ENCODE results near the gene UTS2R. TPM values are rescaled to one million over a fixed set of nuclear protein-coding genes. Genes with fewer than 3 reads are reported as not detected.

Gene UTS2R
- total RNA-seq, 1 donor from 2014 or later: 6.5 TPM

- no peaks in the 10 kb centered on the region for H3K27me3 Mint-ChIP-seq (ENCODE audit: low read depth)
- H3K27ac Mint-ChIP-seq: no peak overlapping the region
- TF ChIP-seq, protein P1, sequence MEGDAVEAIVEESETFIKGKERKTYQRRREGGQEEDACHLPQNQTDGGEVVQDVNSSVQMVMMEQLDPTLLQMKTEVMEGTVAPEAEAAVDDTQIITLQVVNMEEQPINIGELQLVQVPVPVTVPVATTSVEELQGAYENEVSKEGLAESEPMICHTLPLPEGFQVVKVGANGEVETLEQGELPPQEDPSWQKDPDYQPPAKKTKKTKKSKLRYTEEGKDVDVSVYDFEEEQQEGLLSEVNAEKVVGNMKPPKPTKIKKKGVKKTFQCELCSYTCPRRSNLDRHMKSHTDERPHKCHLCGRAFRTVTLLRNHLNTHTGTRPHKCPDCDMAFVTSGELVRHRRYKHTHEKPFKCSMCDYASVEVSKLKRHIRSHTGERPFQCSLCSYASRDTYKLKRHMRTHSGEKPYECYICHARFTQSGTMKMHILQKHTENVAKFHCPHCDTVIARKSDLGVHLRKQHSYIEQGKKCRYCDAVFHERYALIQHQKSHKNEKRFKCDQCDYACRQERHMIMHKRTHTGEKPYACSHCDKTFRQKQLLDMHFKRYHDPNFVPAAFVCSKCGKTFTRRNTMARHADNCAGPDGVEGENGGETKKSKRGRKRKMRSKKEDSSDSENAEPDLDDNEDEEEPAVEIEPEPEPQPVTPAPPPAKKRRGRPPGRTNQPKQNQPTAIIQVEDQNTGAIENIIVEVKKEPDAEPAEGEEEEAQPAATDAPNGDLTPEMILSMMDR (IDR thresholded peaks at IDR 0.05; ENCODE audit: unreplicated experiment): peak; percentile 47
- no peak for DNase-seq (ENCODE audit: low spot score in 2 of 2, unreplicated experiment in 2 of 2)
- peaks cover 4% of the 10 kb centered on the region for H3K9me3 Mint-ChIP-seq
- H3K4me1 Mint-ChIP-seq: peaks cover 17% of the 10 kb centered on the region
- peaks cover 25% of the 10 kb centered on the region for H3K36me3 Mint-ChIP-seq
- no peak overlapping the region for H3K4me3 Mint-ChIP-seq
These were observed 45.2 kb downstream of the UTS2R start for GRCh38 chr17:82416771-82417170.

- TF ChIP-seq, protein P1 (IDR thresholded peaks at IDR 0.05; ENCODE audit: unreplicated experiment): no peak
- peak; percentile 80 to 88 for DNase-seq (ENCODE audit: low spot score in 2 of 2, unreplicated experiment in 2 of 2)
- Mint-ChIP-seq H3K27me3 (ENCODE audit: low read depth) (no peaks in the 10 kb centered on the region), H3K4me1 (peaks cover 17% of the 10 kb centered on the region), H3K9me3 (peaks cover 12% of the 10 kb centered on the region), H3K4me3 (peak within 1 kb of the TSS; percentile 78), H3K27ac (peak within 1 kb of the TSS; percentile 61), H3K36me3 (peaks cover 34% of the 10 kb centered on the region)
These were observed 46.7 kb downstream of the UTS2R start, which contains the start of the genes HEXD and OGFOD3 for GRCh38 chr17:82418001-82418986. Gene HEXD, plus strand, starts transcription at chr17:82418347. Its CDS starts 1,453 bp downstream, at chr17:82419800. Gene OGFOD3, minus strand, starts transcription at chr17:82418586. Its CDS starts 101 bp downstream, at chr17:82418485.

- peaks cover 35% of the 10 kb centered on the region for H3K36me3 Mint-ChIP-seq
- DNase-seq (ENCODE audit: low spot score in 2 of 2, unreplicated experiment in 2 of 2): no peak
- TF ChIP-seq, protein P1 (IDR thresholded peaks at IDR 0.05; ENCODE audit: unreplicated experiment): no peak
- no peak overlapping the region for H3K27ac Mint-ChIP-seq
- H3K9me3 Mint-ChIP-seq: peaks cover 12% of the 10 kb centered on the region
- peak overlapping the region; percentile 78 for H3K4me3 Mint-ChIP-seq
- no peaks in the 10 kb centered on the region for H3K27me3 Mint-ChIP-seq (ENCODE audit: low read depth)
- H3K4me1 Mint-ChIP-seq: peaks cover 15% of the 10 kb centered on the region
These were observed 48.0 kb downstream of the UTS2R start for GRCh38 chr17:82419540-82419939.

DNA sequence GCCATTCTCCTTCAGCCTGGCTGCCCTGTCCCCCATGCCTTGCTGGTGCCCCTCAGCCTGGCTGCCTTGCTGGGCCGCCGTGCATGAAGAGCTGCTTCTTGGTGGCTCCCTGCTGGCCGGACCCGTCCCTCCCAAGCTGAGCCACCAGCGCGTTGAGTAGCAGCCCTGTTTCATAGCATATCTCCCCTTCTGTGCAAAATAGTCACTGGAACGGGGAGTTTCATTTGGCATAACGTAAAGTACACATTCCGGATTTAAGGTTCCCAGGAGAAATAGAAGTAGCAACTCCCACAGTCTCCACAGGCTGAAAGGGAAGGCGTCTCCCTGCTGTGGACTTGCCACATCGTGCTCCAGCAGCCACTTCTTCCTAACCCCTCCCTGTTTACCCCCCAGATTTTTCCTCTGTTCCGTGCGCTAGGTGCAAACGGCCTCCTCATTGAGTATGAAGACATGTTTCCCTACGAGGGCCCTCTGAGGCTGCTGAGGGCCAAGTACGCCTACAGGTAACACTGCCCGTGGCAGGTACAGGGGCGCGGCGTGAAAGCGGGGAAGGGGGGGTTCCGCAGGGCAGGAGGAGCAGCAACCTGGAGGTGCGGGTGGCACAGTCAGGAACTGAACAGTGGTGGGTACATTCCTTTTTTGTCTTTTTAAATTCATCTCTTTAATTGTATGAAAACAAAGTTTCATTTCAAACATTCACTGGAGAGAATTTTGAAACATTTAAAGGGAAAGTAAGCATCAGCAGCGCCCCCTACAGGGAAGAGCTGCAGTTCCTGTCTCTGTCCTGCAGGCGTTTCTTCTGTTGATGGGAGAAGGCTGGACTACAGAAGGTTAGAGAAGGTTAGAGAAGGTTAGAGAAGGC lies 52.7 kb downstream of the UTS2R start:
- Mint-ChIP-seq H3K4me3 (no peak overlapping the region), H3K9me3 (peaks cover 12% of the 10 kb centered on the region), H3K4me1 (peaks cover 4% of the 10 kb centered on the region), H3K27me3 (ENCODE audit: low read depth) (no peaks in the 10 kb centered on the region), H3K27ac (no peak overlapping the region), H3K36me3 (peaks cover 39% of the 10 kb centered on the region)
- DNase-seq (ENCODE audit: low spot score in 2 of 2, unreplicated experiment in 2 of 2): no peak
- TF ChIP-seq, protein P1 (IDR thresholded peaks at IDR 0.05; ENCODE audit: unreplicated experiment): peak; percentile 37

- no peaks in the 10 kb centered on the region for H3K27me3 Mint-ChIP-seq (ENCODE audit: low read depth)
- no peak overlapping the region for H3K4me3 Mint-ChIP-seq
- TF ChIP-seq, protein P1 (IDR thresholded peaks at IDR 0.05; ENCODE audit: unreplicated experiment): no peak
- peaks cover 12% of the 10 kb centered on the region for H3K9me3 Mint-ChIP-seq
- DNase-seq (ENCODE audit: low spot score in 2 of 2, unreplicated experiment in 2 of 2): no peak
- no peaks in the 10 kb centered on the region for H3K4me1 Mint-ChIP-seq
- peaks cover 36% of the 10 kb centered on the region for H3K36me3 Mint-ChIP-seq
- H3K27ac Mint-ChIP-seq: no peak overlapping the region
These were observed 53.2 kb downstream of the UTS2R start for GRCh38 chr17:82424863-82425159.

Other genes with a start within 250 kb of the UTS2R start
- gene CCDC57, start 158.9 kb upstream of the UTS2R start, total RNA-seq: 90.4 to 92.1 TPM (median 91.5 TPM) in 3 replicates
- 62.0 to 68.8 TPM (median 67.3 TPM) in 3 replicates for gene SLC16A3, start 142.7 kb upstream of the UTS2R start, total RNA-seq
- 202 to 212 TPM (median 204 TPM) in 3 replicates for gene CSNK1D, start 98.1 kb upstream of the UTS2R start, total RNA-seq
- gene CD7, start 54.2 kb upstream of the UTS2R start, total RNA-seq: 0.83 to 1.4 TPM (median 1.2 TPM) in 3 replicates
- 5.8 to 7.0 TPM (median 7.0 TPM) in 3 replicates for gene SECTM1, start 38.0 kb upstream of the UTS2R start, total RNA-seq
- gene TEX19, start 12.5 kb upstream of the UTS2R start, total RNA-seq: 0.16 TPM in 1 of 3 replicates, not detected in the others
- gene HEXD, start 46.6 kb downstream of the UTS2R start, total RNA-seq: 75.3 to 82.8 TPM (median 76.3 TPM) in 3 replicates
- gene OGFOD3, start 46.8 kb downstream of the UTS2R start, total RNA-seq: 36.6 to 40.3 TPM (median 39.3 TPM) in 3 replicates
- gene CYBC1, start 79.0 kb downstream of the UTS2R start, total RNA-seq: 86.7 to 93.0 TPM (median 88.1 TPM) in 3 replicates
- 116 to 123 TPM (median 122 TPM) in 3 replicates for gene NARF, start 87.0 kb downstream of the UTS2R start, total RNA-seq
- 88.3 to 92.0 TPM (median 91.7 TPM) in 3 replicates for gene FOXK2, start 148.0 kb downstream of the UTS2R start, total RNA-seq